Medulla oblongata (tissue), 1 donor: ENCODE results near the gene RAD50.
A peak's percentile ranks its signal among the peaks of the same experiment; 100 is the strongest.
"Not testable (repeated sequence)": the region's sequence is repeated elsewhere in the genome, so short reads cannot be mapped to it uniquely, and the experiment has no call there.

Source experiments
- DNase-seq: peaks from one replicate; pipeline ENCODE4 v3.0.0-alpha.2; 2015; ENCODE audit errors: extremely low spot score

Gene RAD50

GRCh38 chr5:132633587-132633986, 76.8 kb downstream of the RAD50 start:
- DNase-seq: not testable (repeated sequence)

GRCh38 chr5:132635873-132636272, 79.1 kb downstream of the RAD50 start:
- no peak for DNase-seq

GRCh38 chr5:132637241-132637640, 80.5 kb downstream of the RAD50 start:
- DNase-seq: no peak

GRCh38 chr5:132639706-132640130, 82.9 kb downstream of the RAD50 start:
- no peak for DNase-seq

- DNase-seq: no peak
These were observed 83.8 kb downstream of the RAD50 start for GRCh38 chr5:132640613-132641012.

GRCh38 chr5:132641241-132641723, 84.5 kb downstream of the RAD50 start:
- DNase-seq: no peak

GRCh38 chr5:132641841-132642240, 85.1 kb downstream of the RAD50 start:
- no peak for DNase-seq

GRCh38 chr5:132644177-132644576, 87.4 kb downstream of the RAD50 start:
- no peak for DNase-seq

- no peak for DNase-seq
These were observed 89.9 kb downstream of the RAD50 start for GRCh38 chr5:132646583-132647266.

GRCh38 chr5:132647473-132647872, 90.7 kb downstream of the RAD50 start:
- no peak for DNase-seq

GRCh38 chr5:132648355-132648754, 91.6 kb downstream of the RAD50 start:
- DNase-seq: no peak

- no peak for DNase-seq
These were observed 95.2 kb downstream of the RAD50 start for GRCh38 chr5:132651838-132652469.

GRCh38 chr5:132653716-132654115, 96.9 kb downstream of the RAD50 start:
- no peak for DNase-seq

GRCh38 chr5:132655821-132656773, 99.3 kb downstream of the RAD50 start:
- DNase-seq: peak; percentile 34

- DNase-seq: no peak
These were observed 100.1 kb downstream of the RAD50 start for GRCh38 chr5:132656774-132657355.

- DNase-seq: no peak
These were observed 101.1 kb downstream of the RAD50 start, which contains the start of gene IL13 for GRCh38 chr5:132657676-132658380. IL13 (plus strand) TSS chr5:132658173; CDS start chr5:132658187, 14 bp downstream.

GRCh38 chr5:132658381-132659302, 101.9 kb downstream of the RAD50 start:
- peak; percentile 4 for DNase-seq

GRCh38 chr5:132659598-132660493, 103.1 kb downstream of the RAD50 start:
- DNase-seq: no peak
